Ishikawa (cell line): Measurements from ENCODE around the gene PATE3.

Experiments
- CEBPB ChIP-seq: IDR thresholded peaks from 2 replicates; pipeline ENCODE4 v1.6.1; 2012
- CREB1 ChIP-seq: IDR thresholded peaks from 2 replicates; pipeline ENCODE4 v1.6.1; 2012; ENCODE audit warnings: low read depth
- EGR1 ChIP-seq: IDR thresholded peaks from 2 replicates; pipeline ENCODE4 v1.6.1; 2012
- EP300 ChIP-seq: IDR thresholded peaks from 2 replicates; pipeline ENCODE4 v1.6.1; 2012; ENCODE audit warnings: borderline replicate concordance
- FOXM1 ChIP-seq: IDR thresholded peaks from 2 replicates; pipeline ENCODE4 v1.6.1; 2012; ENCODE audit warnings: low read depth, borderline replicate concordance
- MAX ChIP-seq: IDR thresholded peaks from 2 replicates; pipeline ENCODE4 v1.6.1; 2012
- NFIC ChIP-seq: IDR thresholded peaks from 2 replicates; pipeline ENCODE4 v1.6.1; 2012
- RAD21 ChIP-seq: IDR thresholded peaks from 2 replicates; pipeline ENCODE4 v1.6.1; 2012; ENCODE audit warnings: low read depth
- TAF1 ChIP-seq: IDR thresholded peaks from 2 replicates; pipeline ENCODE4 v1.6.1; 2012; ENCODE audit warnings: low read depth, mild to moderate bottlenecking
- TCF12 ChIP-seq: IDR thresholded peaks from 2 replicates; pipeline ENCODE4 v1.6.1; 2012; ENCODE audit warnings: low read depth
- TEAD4 ChIP-seq: IDR thresholded peaks from 2 replicates; pipeline ENCODE4 v1.6.1; 2012
- YY1 ChIP-seq: IDR thresholded peaks from 2 replicates; pipeline ENCODE4 v1.6.1; 2012; ENCODE audit warnings: low read depth
- ZBTB7A ChIP-seq: IDR thresholded peaks from 2 replicates; pipeline ENCODE4 v1.6.1; 2012; ENCODE audit warnings: low read depth
- TF ChIP-seq, protein P1 (sequence below): IDR thresholded peaks from 2 replicates; pipeline ENCODE4 v1.6.1; 2012
- TF ChIP-seq, protein P2 (sequence below): IDR thresholded peaks from 2 replicates; pipeline ENCODE4 v1.6.1; 2012; ENCODE audit warnings: low read depth, mild to moderate bottlenecking

The PATE3 gene, protein sequence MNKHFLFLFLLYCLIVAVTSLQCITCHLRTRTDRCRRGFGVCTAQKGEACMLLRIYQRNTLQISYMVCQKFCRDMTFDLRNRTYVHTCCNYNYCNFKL

GRCh38 chr11:125787827-125788226 lies at the start of gene PATE3:
Gene PATE3 (plus strand): TSS chr11:125788127. CDS start chr11:125788152, 25 bp downstream.
- TF ChIP-seq EGR1 (no peak), TCF12 (no peak), CREB1 (no peak), FOXM1 (no peak), YY1 (no peak), TAF1 (no peak), CEBPB (no peak), NFIC (no peak), EP300 (no peak)
- TF ChIP-seq, protein P1, sequence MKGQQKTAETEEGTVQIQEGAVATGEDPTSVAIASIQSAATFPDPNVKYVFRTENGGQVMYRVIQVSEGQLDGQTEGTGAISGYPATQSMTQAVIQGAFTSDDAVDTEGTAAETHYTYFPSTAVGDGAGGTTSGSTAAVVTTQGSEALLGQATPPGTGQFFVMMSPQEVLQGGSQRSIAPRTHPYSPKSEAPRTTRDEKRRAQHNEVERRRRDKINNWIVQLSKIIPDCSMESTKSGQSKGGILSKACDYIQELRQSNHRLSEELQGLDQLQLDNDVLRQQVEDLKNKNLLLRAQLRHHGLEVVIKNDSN, result no peak
- TF ChIP-seq, protein P2, sequence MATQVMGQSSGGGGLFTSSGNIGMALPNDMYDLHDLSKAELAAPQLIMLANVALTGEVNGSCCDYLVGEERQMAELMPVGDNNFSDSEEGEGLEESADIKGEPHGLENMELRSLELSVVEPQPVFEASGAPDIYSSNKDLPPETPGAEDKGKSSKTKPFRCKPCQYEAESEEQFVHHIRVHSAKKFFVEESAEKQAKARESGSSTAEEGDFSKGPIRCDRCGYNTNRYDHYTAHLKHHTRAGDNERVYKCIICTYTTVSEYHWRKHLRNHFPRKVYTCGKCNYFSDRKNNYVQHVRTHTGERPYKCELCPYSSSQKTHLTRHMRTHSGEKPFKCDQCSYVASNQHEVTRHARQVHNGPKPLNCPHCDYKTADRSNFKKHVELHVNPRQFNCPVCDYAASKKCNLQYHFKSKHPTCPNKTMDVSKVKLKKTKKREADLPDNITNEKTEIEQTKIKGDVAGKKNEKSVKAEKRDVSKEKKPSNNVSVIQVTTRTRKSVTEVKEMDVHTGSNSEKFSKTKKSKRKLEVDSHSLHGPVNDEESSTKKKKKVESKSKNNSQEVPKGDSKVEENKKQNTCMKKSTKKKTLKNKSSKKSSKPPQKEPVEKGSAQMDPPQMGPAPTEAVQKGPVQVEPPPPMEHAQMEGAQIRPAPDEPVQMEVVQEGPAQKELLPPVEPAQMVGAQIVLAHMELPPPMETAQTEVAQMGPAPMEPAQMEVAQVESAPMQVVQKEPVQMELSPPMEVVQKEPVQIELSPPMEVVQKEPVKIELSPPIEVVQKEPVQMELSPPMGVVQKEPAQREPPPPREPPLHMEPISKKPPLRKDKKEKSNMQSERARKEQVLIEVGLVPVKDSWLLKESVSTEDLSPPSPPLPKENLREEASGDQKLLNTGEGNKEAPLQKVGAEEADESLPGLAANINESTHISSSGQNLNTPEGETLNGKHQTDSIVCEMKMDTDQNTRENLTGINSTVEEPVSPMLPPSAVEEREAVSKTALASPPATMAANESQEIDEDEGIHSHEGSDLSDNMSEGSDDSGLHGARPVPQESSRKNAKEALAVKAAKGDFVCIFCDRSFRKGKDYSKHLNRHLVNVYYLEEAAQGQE, result no peak

GRCh38 chr11:125740617-125741016 lies 47.3 kb upstream of the PATE3 start:
- TF ChIP-seq FOXM1 (no peak), ZBTB7A (no peak), EGR1 (no peak), TCF12 (no peak), TAF1 (no peak), EP300 (no peak), CEBPB (no peak), RAD21 (no peak), TEAD4 (no peak), MAX (no peak)
- TF ChIP-seq, protein P2, result no peak
- TF ChIP-seq, protein P1, result no peak

- TF ChIP-seq EP300, result no peak
- no peak for TF ChIP-seq EGR1
- TF ChIP-seq TEAD4, result no peak
- no peak for TF ChIP-seq TCF12
- TF ChIP-seq CREB1, result no peak
- no peak for TF ChIP-seq FOXM1
- no peak for TF ChIP-seq YY1
- TF ChIP-seq, protein P1, result no peak
- no peak for TF ChIP-seq RAD21
- no peak for TF ChIP-seq CEBPB
- TF ChIP-seq NFIC, result no peak
- TF ChIP-seq TAF1, result no peak
- TF ChIP-seq MAX, result no peak
- TF ChIP-seq ZBTB7A, result no peak
Measured at GRCh38 chr11:125743681-125744080, 44.2 kb upstream of the PATE3 start.

- TF ChIP-seq EGR1 (no peak), CREB1 (no peak), YY1 (no peak), TCF12 (no peak), MAX (no peak), EP300 (no peak)
Measured at GRCh38 chr11:125745979-125746378, 41.9 kb upstream of the PATE3 start, which contains the start of gene PATE1. Gene PATE1 (plus strand): TSS chr11:125746279. CDS start chr11:125746305, 26 bp downstream.

GRCh38 chr11:125750629-125751028 lies 37.3 kb upstream of the PATE3 start:
- TF ChIP-seq TEAD4 (no peak), NFIC (no peak)

GRCh38 chr11:125756050-125756449 lies 31.9 kb upstream of the PATE3 start:
- no peak for TF ChIP-seq TEAD4
- no peak for TF ChIP-seq MAX
- TF ChIP-seq, protein P2, result no peak
- no peak for TF ChIP-seq CREB1
- no peak for TF ChIP-seq EP300
- no peak for TF ChIP-seq FOXM1
- no peak for TF ChIP-seq TAF1
- TF ChIP-seq RAD21, result no peak
- no peak for TF ChIP-seq TCF12
- no peak for TF ChIP-seq YY1
- TF ChIP-seq EGR1, result no peak
- no peak for TF ChIP-seq CEBPB
- TF ChIP-seq, protein P1, result no peak
